IMR-90 (cell line): ENCODE measurements around the gene ITGB1. TPM values are rescaled to one million over a fixed set of nuclear protein-coding genes. Genes with fewer than 3 reads are reported as not detected.

ENCODE experiments used
- BHLHE40 ChIP-seq: fragments of 150-350 bp; IDR thresholded peaks from 2 replicates; pipeline ENCODE4 v1.6.1; 2016; ENCODE audit warnings: mild to moderate bottlenecking, low read depth, low read length
- CHD1 ChIP-seq: IDR thresholded peaks from 2 replicates; pipeline ENCODE4 v1.6.1; 2012; ENCODE audit warnings: low read depth, low read length, improper control_type of control experiment
- RAD21 ChIP-seq: IDR thresholded peaks from 2 replicates; pipeline ENCODE4 v1.6.1; 2012; ENCODE audit warnings: low read length, improper control_type of control experiment
- SMC3 ChIP-seq: fragments of 150-350 bp; IDR thresholded peaks from 2 replicates; pipeline ENCODE4 v1.6.1; 2016; ENCODE audit warnings: low read depth, mild to moderate bottlenecking, antibody characterized with exemption, low read length, moderate library complexity
- polyA plus RNA-seq, 3 experiments: library from polyadenylated mRNA; depleted of rRNA; stranded (reverse); fragments of >200 nt; gene quantifications; 2 replicates each; pipeline ENCODE4 v1.2.3, GENCODE V29; 2012; ENCODE audit warnings: low replicate concordance in 1 of 3
- total RNA-seq: library from RNA; depleted of rRNA; stranded (reverse); fragments of >200 nt; gene quantifications from 2 replicates; pipeline ENCODE4 v1.2.3, GENCODE V29; 2012

ITGB1 gene
- total and polyA plus RNA-seq, 2 of the 4 experiments (the other 2 are of a cell fraction): 1,331 to 2,066 TPM

- peak; percentile 42; the same call in 1 of the 2 replicates for TF ChIP-seq RAD21
- 0 out of 2 replicates have a peak, but pooled peaks have one; percentile 13 for TF ChIP-seq SMC3
- TF ChIP-seq BHLHE40: peak; percentile 93
- TF ChIP-seq CHD1: no peak; the same call in 1 of the 2 replicates
These were observed 22.8 kb upstream of the ITGB1 start (continued) for GRCh38 chr10:32980558-32981468.
